GM18907 (cell line): ENCODE measurements around the gene PPEF2.
A peak's percentile ranks its signal among the peaks of the same experiment; 100 is the strongest.
"Not testable (repeated sequence)": the region's sequence is repeated elsewhere in the genome, so short reads cannot be mapped to it uniquely, and the experiment has no call there.

ENCODE experiments used
- ATAC-seq: cut with Tn5 transposase; IDR thresholded peaks from one replicate; pipeline ENCODE4 v1.9.1; 2021; ENCODE audit warnings: mild to moderate bottlenecking, moderate library complexity; ENCODE audit not compliant: unreplicated experiment

The PPEF2 gene

GRCh38 chr4:75904076-75904475 is 1.8 kb upstream of the PPEF2 start:
- no peak for ATAC-seq

GRCh38 chr4:75898536-75898935 is 3.7 kb downstream of the PPEF2 start:
- no peak for ATAC-seq

GRCh38 chr4:75895744-75896314 is 6.4 kb downstream of the PPEF2 start:
- peak; percentile 60 for ATAC-seq

- no peak for ATAC-seq
Observed at GRCh38 chr4:75892508-75892907, 9.7 kb downstream of the PPEF2 start.

GRCh38 chr4:75891611-75892010 is 10.6 kb downstream of the PPEF2 start:
- no peak for ATAC-seq

GRCh38 chr4:75889537-75890199 is 12.6 kb downstream of the PPEF2 start:
- ATAC-seq: no peak

GRCh38 chr4:75886104-75886503 is 16.1 kb downstream of the PPEF2 start:
- no peak for ATAC-seq

- ATAC-seq: no peak
Observed at GRCh38 chr4:75881476-75881875, 20.8 kb downstream of the PPEF2 start.

- ATAC-seq: no peak
Observed at GRCh38 chr4:75880278-75880677, 22.0 kb downstream of the PPEF2 start.

- ATAC-seq: no peak
Observed at GRCh38 chr4:75878246-75878756, 24.0 kb downstream of the PPEF2 start.

- ATAC-seq: no peak
Observed at GRCh38 chr4:75876218-75876617, 26.0 kb downstream of the PPEF2 start.

- no peak for ATAC-seq
Observed at GRCh38 chr4:75869100-75869499, 33.2 kb downstream of the PPEF2 start.

GRCh38 chr4:75867130-75867529 is 35.1 kb downstream of the PPEF2 start:
- no peak for ATAC-seq

GRCh38 chr4:75860606-75861005 is 41.6 kb downstream of the PPEF2 start:
- ATAC-seq: no peak

GRCh38 chr4:75858721-75859120 is 43.5 kb downstream of the PPEF2 start:
- no peak for ATAC-seq

- ATAC-seq: no peak
Observed at GRCh38 chr4:75849461-75849860, 52.8 kb downstream of the PPEF2 start.

- ATAC-seq: no peak
Observed at GRCh38 chr4:75848891-75849290, 53.4 kb downstream of the PPEF2 start.

- ATAC-seq: not testable (repeated sequence)
Observed at GRCh38 chr4:75848171-75848760, 54.0 kb downstream of the PPEF2 start.

GRCh38 chr4:75845992-75846391 is 56.3 kb downstream of the PPEF2 start:
- ATAC-seq: no peak

GRCh38 chr4:75844151-75844662 is 58.0 kb downstream of the PPEF2 start:
- no peak for ATAC-seq

- no peak for ATAC-seq
Observed at GRCh38 chr4:75843596-75843995, 58.7 kb downstream of the PPEF2 start.
